GM12874 (cell line): Measurements from ENCODE around the gene TRPM3.

Experiments used
- CTCF ChIP-seq: IDR thresholded peaks from 2 replicates; pipeline ENCODE4 v1.5.1; 2011; ENCODE audit warnings: low read depth, mild to moderate bottlenecking, control low read depth, low read length, moderate library complexity; ENCODE audit not compliant: insufficient read depth

The TRPM3 gene

DNA sequence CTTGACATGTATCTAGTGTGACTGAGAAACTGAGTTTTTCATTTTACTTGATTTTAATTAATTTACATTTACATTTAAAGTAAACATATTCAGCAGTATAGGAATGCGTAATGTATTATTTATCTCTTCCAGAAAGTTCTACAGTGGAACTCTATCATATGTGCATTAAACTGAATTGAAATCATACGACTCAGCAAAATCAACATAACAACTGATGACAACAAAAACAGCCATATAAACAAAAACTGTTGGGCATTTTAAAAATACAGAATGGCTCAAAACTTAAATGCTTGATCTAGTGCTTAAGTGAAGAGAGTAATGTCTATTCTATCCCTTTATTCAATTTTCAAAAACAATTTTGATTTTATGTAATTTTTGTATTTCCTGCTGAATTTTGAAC is 134.4 kb downstream of the TRPM3 start:
- no peak for TF ChIP-seq CTCF

GRCh38 chr9:70983723-70984295 is 137.6 kb downstream of the TRPM3 start:
- TF ChIP-seq CTCF: no peak

DNA sequence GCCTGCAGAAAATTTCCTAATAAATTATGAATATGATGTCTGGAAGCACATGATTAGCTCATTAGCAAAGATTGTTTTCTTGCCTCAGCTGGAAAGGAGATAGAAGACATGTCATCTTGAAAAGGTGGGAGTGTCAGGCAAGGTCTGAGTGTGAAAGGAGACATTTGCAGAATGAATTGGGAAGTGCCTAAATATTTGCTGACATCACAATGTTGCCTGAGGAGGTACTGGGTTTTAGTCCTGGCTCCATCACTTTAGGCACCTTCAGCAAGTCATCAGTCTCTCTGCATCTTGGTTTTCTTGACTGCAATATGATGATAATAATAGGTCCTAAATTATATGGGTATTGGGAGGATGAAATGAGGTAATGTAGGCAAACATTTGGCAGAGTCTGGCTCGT is 140.1 kb downstream of the TRPM3 start:
- no peak for TF ChIP-seq CTCF

DNA sequence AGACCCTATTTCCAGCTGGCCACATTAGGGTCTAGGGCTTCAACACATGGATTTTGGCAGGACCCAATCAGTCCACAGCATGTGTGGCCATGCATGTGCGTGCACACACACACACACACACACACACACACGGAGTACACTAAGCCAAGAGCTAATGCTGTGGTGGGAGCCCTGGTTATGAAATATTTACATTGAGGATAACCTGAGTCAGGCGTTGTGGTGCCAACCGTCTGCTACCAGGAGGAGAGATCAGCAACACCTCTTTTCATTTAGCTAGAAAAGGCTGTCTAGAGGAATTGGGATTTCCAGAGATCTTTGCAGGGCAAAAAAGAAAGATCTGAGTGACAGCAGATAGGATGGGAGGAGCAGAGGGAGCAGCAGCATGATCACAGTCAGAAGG is 141.5 kb downstream of the TRPM3 start:
- no peak for TF ChIP-seq CTCF

DNA sequence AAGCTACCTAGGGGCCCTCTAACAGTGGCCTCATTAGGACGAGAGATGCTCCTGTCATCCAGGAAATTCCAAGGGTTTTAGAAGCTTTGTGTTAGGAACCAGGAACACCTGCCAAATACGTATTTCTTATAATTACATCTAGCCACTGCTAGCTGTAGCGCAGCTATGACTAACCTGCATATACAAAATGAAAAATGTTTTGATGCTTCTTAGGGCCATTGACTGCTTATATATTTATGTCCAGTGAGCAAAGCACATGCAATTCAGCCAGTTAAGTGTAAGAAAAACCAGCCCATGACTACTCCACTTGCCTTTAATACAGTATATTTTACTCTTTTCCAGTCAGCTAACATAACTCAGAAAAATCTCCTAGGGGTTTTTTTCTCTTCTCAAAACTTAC is 143.3 kb downstream of the TRPM3 start:
- TF ChIP-seq CTCF: no peak

DNA sequence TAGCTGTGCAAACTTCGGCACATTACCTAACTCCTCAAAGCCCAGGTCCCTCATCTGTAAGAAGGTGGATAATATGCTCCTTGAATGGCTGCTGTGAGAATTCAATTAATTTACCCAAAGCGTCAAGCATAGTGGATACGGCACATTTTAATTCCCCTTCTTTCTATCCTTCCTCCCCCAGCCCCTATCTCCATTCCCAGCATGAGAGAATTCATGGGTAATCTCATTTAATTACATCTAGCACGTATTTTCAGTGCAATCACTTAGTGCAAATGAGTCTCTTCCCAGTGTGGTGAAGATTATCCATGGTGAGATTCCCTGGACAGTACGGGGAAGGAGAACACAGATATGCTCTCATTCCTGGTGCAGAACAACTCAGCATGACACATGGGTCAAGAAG is 145.6 kb downstream of the TRPM3 start:
- no peak for TF ChIP-seq CTCF

- no peak for TF ChIP-seq CTCF
Observed at GRCh38 chr9:70971723-70972122, 149.7 kb downstream of the TRPM3 start.
